GM21576 (cell line): ENCODE data around the gene HSPA4.
"Not testable (repeated sequence)": the region's sequence is repeated elsewhere in the genome, so short reads cannot be mapped to it uniquely, and the experiment has no call there.

Experiments used
- ATAC-seq: cut with Tn5 transposase; IDR thresholded peaks from one replicate; pipeline ENCODE4 v1.9.1; 2021; ENCODE audit warnings: mild to moderate bottlenecking, moderate library complexity; ENCODE audit not compliant: unreplicated experiment

HSPA4 gene

GRCh38 chr5:133121611-133122150, 69.9 kb downstream of the HSPA4 start:
- no peak for ATAC-seq

- no peak for ATAC-seq
These were observed 70.9 kb downstream of the HSPA4 start for GRCh38 chr5:133122711-133123110.

DNA sequence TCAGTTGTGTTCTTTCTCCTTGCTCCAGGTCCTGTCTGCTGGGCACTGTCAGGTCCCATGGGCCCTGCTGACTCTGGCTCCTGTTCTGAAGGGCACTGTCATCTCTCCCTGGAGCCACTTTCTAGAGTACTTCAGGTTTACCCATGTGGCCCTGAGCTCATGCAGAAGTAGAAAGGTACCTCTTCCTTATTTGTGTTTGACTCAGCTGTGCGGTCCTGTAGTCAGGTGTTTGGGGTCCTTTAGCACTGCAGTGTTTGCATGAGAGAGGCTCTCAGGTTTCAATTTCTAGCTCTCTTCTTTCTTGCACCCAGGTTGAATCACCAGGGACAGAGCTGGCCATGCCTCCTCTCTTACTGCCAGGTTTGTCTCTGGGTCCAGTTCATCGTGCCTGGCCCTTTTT, 71.5 kb downstream of the HSPA4 start:
- peak; percentile 66 for ATAC-seq

GRCh38 chr5:133124891-133125290, 73.1 kb downstream of the HSPA4 start:
- no peak for ATAC-seq

GRCh38 chr5:133128066-133128465, 76.3 kb downstream of the HSPA4 start:
- ATAC-seq, result no peak

DNA sequence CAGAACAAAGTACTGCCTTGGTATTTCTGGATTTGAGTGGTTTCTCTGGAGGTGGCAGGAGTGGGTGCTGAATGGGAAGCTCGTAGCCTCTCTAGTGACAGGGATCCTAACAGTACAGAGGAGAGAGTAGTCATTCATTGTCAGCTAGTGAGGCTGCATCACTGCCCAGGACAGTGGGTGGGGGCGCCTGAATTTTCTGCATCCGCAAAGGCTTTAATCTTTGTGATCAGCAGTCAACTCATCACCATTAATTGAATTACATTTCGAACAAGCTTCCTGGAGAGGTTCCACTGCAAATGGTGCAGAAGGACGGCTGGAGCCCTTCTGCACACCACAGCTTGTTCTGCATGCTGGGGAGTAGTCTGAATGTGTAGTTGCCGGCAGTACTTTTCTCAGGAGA, 77.5 kb downstream of the HSPA4 start:
- no peak for ATAC-seq

GRCh38 chr5:133129950-133130349, 78.1 kb downstream of the HSPA4 start:
- ATAC-seq, result no peak

- no peak for ATAC-seq
These were observed 78.7 kb downstream of the HSPA4 start for GRCh38 chr5:133130387-133131118.

- ATAC-seq, result no peak
These were observed 80.9 kb downstream of the HSPA4 start for GRCh38 chr5:133132717-133133116.

DNA sequence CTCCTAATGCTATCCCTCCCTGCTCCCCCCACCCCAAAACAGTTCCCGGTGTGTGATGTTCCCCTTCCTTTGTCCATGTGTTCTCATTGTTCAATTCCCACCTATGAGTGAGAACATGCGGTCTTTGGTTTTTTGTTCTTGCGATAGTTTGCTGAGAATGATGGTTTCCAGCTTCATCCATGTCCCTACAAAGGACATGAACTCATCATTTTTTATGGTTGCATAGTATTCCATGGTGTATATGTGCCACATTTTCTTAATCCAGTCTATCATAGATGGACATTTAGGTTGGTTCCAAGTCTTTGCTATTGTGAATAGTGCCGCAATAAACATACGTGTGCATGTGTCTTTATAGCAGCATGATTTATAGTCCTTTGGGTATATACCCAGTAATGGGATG, 81.4 kb downstream of the HSPA4 start:
- not testable (repeated sequence) for ATAC-seq

DNA sequence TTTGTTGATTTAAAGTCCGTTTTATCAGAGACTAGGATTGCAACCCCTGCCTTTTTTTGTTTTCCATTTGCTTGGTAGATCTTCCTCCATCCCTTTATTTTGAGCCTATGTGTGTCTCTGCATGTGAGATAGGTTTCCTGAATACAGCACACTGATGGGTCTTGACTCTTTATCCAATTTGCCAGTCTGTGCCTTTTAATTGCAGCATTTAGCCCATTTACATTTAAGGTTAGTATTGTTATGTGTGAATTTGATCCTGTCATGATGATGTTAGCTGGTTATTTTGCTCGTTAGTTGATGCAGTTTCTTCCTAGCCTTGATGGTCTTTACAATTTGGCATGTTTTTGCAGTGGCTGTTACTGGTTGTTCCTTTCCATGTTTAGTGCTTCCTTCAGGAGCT, 85.1 kb downstream of the HSPA4 start:
- ATAC-seq, result not testable (repeated sequence)

- ATAC-seq, result no peak
These were observed 88.5 kb downstream of the HSPA4 start for GRCh38 chr5:133140311-133140710.

DNA sequence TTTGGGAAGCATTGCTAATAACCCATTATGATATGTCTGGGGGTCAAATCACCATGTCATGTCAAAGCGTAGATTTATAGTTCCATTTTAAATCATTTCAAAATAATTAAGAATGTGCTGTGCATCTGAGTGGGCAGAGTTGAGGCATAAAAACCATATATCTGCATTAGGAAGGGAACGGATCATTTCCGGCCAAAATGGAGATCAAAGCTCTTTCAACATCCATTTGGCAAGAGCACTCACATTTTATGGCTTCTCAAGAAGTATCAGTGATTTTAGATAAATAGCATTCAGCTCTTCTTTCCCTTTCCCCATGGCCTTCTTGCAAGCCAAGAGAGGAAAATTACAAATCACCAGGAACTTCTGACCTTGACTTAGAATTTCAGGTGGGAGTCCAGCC, 89.9 kb downstream of the HSPA4 start:
- no peak for ATAC-seq

DNA sequence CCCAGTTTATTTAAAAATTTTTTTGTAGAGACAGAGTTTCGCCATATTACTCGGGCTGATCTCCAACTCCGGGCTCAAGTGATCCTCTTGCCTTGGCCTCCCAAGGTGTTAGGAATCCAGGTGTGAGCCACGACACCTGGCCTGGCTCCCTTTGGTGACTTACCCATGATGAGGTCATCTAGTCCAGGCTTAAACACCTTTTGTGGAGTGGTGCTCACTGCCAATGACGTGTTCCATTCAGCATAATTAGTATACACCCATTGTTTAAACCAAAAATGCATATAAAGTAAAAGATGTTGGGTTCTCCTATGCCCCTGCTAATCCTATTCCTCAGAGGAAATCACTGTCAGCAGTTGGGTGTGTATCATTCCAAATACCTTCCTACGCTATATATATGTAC, 91.0 kb downstream of the HSPA4 start:
- no peak for ATAC-seq

DNA sequence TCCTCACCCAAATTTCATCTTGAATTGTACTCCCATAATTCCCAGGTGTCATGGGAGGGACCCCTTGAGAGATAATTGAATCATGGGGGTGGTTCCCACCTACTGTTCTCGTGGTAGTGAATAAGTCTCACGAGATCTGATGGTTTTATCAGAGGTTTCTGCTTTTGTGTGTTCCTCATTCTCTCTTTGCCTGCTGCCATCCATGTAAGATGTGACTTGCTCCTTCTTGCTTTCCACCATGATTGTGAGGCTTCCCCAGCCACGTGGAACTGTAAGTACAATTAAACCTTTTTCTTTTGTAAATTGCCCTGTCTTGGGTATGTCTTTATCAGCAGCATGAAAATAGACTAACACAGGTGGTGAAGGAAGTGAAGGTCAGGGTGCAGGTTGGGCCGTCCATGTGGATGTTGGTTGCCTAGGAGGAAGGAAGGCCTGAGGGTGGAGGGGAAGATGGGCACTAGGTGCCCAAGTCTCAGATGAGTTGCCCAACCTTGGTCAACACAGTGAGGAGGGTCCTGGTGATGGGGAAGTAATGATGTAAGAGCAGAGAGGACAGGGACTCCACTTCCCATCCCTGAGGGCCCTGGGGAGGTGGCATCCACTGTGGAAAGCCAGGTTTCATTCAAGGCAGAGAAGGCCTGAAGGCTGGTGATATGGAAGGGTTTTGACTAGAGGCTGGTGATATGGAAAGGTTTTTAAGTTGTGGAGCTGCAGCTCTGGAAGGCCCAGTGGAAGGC, 92.6 kb downstream of the HSPA4 start:
- no peak for ATAC-seq

- no peak for ATAC-seq
These were observed 93.8 kb downstream of the HSPA4 start for GRCh38 chr5:133145436-133146170.

DNA sequence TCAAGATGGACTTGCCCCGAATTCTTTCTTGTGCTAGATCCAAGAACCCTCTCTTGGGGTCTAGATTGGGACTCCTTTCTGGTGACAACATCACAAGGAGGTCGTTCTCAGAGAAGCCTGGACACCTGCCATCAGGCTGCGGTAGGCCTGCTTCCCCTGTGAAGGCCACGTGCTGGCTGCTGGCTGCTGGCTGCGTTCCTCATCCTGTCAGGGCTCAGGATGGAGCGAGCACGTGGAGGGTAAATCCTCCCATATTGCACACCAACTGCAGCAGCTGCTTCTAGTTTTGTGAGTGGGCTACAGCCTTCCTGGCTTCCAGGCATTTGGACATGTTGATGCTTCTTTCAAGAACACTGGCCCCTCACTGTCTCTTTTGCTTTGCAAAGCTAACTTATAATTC, 95.6 kb downstream of the HSPA4 start:
- no peak for ATAC-seq

GRCh38 chr5:133147815-133148567, 96.2 kb downstream of the HSPA4 start:
- ATAC-seq, result no peak

GRCh38 chr5:133149345-133149744, 97.5 kb downstream of the HSPA4 start:
- ATAC-seq, result no peak

DNA sequence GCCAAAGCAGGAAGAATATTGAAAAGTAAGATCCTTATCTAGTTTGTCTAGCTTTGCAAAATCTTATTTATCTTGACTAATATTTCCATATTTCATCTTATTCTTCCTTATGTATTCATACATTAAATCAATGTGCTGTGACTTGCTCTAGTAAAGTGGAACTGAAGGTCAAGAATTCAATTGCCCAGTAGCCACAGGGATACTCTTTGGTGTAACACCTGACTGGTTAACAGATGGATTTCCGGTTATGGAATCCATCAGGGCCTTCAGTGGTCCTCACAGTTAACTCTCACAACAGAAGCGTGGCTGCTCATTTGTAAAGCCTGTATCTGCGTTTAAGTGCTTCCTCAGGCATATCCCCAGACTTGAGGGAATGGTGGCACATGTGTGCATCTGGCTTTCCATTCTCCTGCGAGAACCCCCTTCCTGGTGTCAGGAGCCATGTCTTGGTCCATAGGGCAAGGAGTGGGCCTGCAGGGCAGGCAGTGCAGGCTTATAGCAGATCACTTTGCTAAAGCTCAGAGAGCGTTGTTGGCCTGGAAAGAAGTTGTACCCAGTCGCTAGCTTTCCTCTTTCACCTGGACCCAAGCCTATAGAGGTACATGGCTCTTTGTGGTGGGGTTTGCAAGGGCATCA, 99.2 kb downstream of the HSPA4 start:
- no peak for ATAC-seq
